ENCODE results near the gene FMN1. TPM values are rescaled to one million over a fixed set of nuclear protein-coding genes. Genes with fewer than 3 reads are reported as not detected.

Gene FMN1
- total and polyA plus RNA-seq, 10 of the 15 experiments (the other 5 are each of a cell fraction or from before 2014, with no cell fraction given) = 0.05 to 0.16 (median 0.08) TPM; not detected in 4

GRCh38 chr15:32746116-32746857 lies 448.2 kb downstream of the FMN1 start (continued):
- TF ChIP-seq CUX1 (IDR thresholded peaks at IDR 0.05; ENCODE audit: insufficient replicate concordance, low read depth, low read length) = no peak

- Histone ChIP-seq H3K36me3 (ENCODE audit: control insufficient read depth in 2 of 2, insufficient read depth in 2 of 2, low read length in 1 of 2) (no peaks in the 10 kb centered on the region), H2AFZ (ENCODE audit: control insufficient read depth, low read depth, low read length) (no peak overlapping the region), H3K4me1 (ENCODE audit: control insufficient read depth, insufficient read depth, low read length) (no peaks in the 10 kb centered on the region), H3K9me3 (replicated peaks; ENCODE audit: control insufficient read depth, insufficient read depth, low read length) (no peaks in the 10 kb centered on the region), H3K9ac (ENCODE audit: control insufficient read depth, insufficient read depth, low read length) (no peak overlapping the region), H3K4me2 (ENCODE audit: control insufficient read depth, insufficient read depth) (no peak overlapping the region), H3K79me2 (ENCODE audit: control insufficient read depth, insufficient read depth, low read length) (no peaks in the 10 kb centered on the region), H3K27ac (ENCODE audit: control insufficient read depth, insufficient read depth) (no peak overlapping the region), H3K4me3 (no peak overlapping the region), H4K20me1 (ENCODE audit: control insufficient read depth, insufficient read depth) (no peaks in the 10 kb centered on the region), H3K27me3 (replicated peaks in 1 of 2; ENCODE audit: control insufficient read depth in 2 of 2, insufficient read depth in 2 of 2, low read length in 1 of 2) (no peaks in the 10 kb centered on the region; a peak in 1 of 4 replicates)
- ATAC-seq = no peak
- ChIA-PET POLR2A (no interaction called here), SMC1A (ENCODE audit: uncharacterized antibody, unreplicated experiment) (interaction anchor here (0.6 to 0.8 kb wide), 2 partner anchors 9 to 62 kb away, joined by 3 to 5 read pairs; no protein-coding TSS in a partner anchor), RAD21 (ENCODE audit: unreplicated experiment) (no interaction called here), CTCF (interaction anchor here (1.6 kb wide), 1 partner anchor 20 kb away, joined by 3 read pairs; no protein-coding TSS in a partner anchor)
- FAIRE-seq = no peak
- no TSS peak for BruUV-seq (replicated peaks)
- in situ Hi-C loops (cut with MboI) = no loop called here
- no peak for DNase-seq (ENCODE audit: low read depth, low spot score)
- WGBS (ENCODE audit: insufficient coverage, insufficient replicate concordance, low lambda C conversion rate, missing lambda C conversion rate) = 21% methylated on average over 5 of the region's 5 CpGs
- intact Hi-C loops (cut with micrococcal nuclease; ENCODE audit: unreplicated experiment) = loop anchor here (10.0 kb wide), 2 partner anchors 51 to 59 kb away; no protein-coding TSS in a partner anchor
- TF ChIP-seq SREBF1 (IDR thresholded peaks at IDR 0.05; ENCODE audit: low read length) = no peak
- no peak for TF ChIP-seq BRCA1 (IDR thresholded peaks at IDR 0.05; ENCODE audit: low read depth, low read length)
- no peak for TF ChIP-seq NFYB (IDR thresholded peaks at IDR 0.05; ENCODE audit: insufficient read depth, low read depth, low read length)
- TF ChIP-seq SMC3 (IDR thresholded peaks at IDR 0.05; ENCODE audit: borderline replicate concordance, low read length) = no peak
- no peak for TF ChIP-seq ELK1 (IDR thresholded peaks at IDR 0.05; ENCODE audit: low read depth, low read length)
- TF ChIP-seq PAX5 (IDR thresholded peaks at IDR 0.05; ENCODE audit: borderline replicate concordance, low read depth, low read length) = no peak
- no peak for TF ChIP-seq MTA2 (IDR thresholded peaks at IDR 0.05; ENCODE audit: low read depth)
- TF ChIP-seq NR2C2 (IDR thresholded peaks at IDR 0.05; ENCODE audit: borderline replicate concordance, control insufficient read depth, insufficient read length, low read depth) = no peak
- no peak for TF ChIP-seq MEF2B (IDR thresholded peaks at IDR 0.05; ENCODE audit: partially characterized antibody, poor library complexity, severe bottlenecking)
- TF ChIP-seq SMAD1 (IDR thresholded peaks at IDR 0.05; ENCODE audit: low read depth, partially characterized antibody) = no peak
- no peak for TF ChIP-seq YBX1 (IDR thresholded peaks at IDR 0.05)
- no peak for TF ChIP-seq CREM (IDR thresholded peaks at IDR 0.05; ENCODE audit: low read depth)
Observed at GRCh38 chr15:32743411-32744140, 450.9 kb downstream of the FMN1 start.

All from GM12878 (cell line).